HG03342 (cell line): ENCODE results near the gene TTI1.

Experiments used
- ATAC-seq: cut with Tn5 transposase; IDR thresholded peaks from one replicate; pipeline ENCODE4 v1.9.1; 2021; ENCODE audit warnings: mild to moderate bottlenecking, moderate library complexity; ENCODE audit not compliant: unreplicated experiment

Gene TTI1

DNA sequence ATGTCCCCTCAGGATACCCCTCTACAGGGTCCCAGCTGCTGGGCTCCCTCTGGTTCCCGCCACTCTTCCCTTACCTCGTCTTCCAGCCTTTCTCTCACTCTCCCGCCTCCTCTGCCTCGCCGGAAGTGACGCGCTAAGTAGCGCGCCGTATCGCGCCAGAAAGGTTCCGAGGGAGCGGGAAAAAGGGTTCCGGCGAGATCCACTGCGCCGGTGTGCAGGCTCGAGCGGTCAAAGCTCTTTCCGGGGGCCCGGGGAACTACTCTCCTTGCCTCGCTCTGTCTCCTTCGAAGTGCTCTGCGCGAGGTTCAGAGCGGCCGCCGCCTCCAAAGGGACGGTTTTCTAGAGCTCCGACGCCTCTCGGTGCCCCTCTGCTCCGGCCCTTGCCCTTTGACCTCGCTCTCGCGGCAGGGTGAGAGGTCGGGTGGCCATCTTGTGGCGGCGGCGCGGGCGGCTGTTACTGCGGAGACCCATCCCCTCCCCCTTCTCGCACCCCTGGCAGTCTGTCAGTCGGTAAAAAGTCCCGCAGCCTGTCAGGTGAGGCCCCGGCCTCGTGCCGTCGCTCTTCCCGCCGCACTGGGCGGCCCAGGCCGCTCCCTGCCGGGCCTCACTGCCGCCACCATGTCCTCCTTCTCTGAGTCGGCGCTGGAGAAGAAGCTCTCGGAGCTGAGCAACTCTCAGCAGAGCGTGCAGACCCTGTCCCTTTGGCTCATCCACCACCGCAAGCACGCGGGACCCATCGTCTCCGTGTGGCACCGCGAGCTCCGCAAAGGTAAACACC, at the start of gene TTI1, which contains the start of gene RPRD1B:
TTI1 (minus strand) TSS at position 127 of the 778 bp plus-strand sequence. CDS start 19,640 bp downstream, outside the sequence.
RPRD1B (plus strand) TSS at position 417 of the 778 bp plus-strand sequence; CDS start at position 619, 202 bp downstream.
- ATAC-seq, result peak; percentile 81

DNA sequence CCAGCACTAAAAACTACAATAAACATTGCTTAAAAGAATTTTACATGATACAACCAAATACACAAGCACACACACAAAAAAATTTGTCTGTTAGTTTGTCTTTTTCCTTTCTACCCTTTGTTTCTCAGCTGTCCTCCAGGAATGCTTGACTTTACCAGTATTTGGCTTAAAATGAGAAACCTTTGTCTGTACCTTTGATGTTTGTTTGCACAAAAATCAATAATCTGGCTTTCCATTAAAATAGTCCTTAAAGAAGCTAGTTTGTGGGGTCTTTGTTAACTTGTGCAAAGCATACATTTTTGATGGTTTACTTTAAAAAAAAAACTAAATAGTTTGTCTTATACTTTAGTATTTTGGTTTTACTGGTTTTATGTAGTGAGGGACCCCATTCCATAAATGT, 49.6 kb upstream of the TTI1 start:
- no peak for ATAC-seq

DNA sequence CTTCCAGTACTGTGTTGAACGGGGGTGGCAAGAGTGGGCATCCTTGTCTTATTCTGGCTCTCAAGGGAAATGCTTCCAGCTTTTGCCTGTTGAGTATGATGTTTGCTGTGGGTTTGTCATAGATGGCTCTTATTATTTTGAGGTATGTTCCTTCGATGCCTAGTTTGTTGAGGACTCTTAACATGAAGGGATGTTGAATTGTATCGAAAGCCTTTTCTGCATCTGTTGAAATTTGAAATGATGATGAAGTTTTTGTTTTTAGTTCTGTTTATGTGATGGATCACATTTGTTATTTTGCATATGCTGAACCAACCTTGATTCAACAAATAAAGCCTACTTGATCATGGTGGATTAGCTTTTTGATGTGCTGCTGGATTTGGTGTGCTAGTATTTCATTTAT, 48.3 kb upstream of the TTI1 start:
- ATAC-seq, result no peak

DNA sequence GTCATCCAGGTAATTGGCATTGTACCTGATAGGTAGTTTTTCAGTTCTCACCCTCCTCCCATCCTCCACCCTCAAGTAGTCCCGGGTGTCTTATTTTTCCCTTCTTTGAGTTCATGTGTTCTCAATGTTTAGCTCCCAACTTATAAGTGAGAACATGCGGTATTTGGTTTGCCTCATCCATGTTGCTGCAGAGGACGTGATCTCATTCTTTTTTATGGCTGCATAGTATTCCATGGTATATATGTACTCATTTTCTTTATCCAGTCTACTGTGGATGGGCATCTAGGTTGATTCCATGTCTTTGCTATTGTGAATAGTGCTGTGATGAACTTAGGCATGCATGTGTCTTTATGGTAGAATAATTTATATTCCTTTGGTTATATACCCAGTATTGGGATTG, 46.1 kb upstream of the TTI1 start:
- no peak for ATAC-seq

DNA sequence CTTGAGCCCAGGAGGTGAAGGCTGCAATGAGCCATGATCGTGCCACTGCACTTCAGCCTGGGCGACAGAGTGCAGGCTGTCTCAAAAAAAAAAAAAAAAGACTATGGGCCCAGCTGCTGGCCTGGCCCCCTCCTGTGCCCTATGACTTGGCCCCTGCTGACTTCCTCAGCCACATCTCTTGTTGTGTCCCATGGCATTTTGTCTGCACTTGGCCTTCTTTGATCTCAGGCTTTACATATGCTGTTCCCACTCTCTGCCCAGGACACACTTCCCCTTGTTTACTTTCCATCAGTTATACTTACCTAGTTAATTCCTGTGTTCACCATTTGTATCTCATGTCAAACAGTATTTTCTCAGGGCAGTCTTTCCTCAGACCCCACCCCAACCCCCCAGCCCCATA, 44.8 kb upstream of the TTI1 start:
- no peak for ATAC-seq

DNA sequence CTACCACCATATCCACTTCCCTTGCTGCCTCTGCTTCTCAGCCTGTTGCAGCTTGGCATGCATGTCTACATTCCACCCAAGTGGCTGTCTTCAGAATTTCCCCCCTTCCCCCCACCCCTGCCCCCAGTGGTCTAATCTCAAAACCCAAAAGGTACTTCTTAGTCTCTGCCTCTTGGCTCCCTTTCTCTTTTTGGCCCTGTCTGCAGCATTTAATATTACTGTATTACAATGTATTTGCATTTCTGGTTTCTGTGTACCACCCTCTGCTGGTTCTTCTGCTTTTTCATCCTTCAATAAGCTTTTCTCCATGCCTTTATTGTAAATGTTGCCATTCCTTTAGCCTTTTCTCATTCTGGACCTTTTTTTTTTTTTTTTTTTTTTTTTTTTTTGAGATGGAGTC, 43.3 kb upstream of the TTI1 start:
- no peak for ATAC-seq

DNA sequence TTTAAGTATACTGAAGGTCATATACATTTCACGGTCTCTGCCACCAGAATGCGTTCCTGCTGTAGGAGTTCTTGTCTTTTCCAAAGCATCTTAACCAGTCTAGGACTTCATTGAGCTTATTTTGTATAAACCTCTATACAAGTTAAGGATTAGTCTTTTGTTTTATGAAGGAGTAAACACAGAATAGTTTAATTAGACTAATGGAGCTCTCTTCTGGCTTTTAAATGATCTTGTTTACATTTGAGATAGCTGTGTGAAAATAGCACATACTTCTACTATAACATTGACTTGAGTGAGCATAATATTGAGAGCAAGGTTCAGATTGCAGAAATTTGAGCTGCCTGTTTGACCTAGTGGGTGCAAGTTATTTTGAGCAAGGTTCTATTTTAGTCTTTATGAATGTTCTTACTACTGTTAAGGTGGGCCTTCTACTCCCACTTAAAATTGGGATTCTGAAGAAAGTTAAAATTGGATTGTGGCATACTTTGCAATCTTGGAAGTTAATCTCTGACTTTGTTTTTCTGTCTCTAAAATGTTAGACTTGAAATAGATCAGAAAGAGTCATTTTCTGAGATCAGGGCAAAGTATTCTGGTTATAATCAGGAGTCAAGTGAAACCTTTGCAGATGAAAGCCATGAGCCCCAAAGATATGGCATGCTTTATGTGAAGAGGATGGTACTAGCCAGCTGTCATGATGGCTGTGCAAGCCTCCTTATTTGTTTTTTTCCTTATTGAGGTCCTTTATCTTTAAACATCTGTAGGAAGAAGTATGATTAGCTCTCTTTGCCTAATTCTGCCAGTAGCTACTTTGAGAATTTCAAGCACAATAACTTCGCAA, 42.1 kb upstream of the TTI1 start:
- ATAC-seq, result no peak

DNA sequence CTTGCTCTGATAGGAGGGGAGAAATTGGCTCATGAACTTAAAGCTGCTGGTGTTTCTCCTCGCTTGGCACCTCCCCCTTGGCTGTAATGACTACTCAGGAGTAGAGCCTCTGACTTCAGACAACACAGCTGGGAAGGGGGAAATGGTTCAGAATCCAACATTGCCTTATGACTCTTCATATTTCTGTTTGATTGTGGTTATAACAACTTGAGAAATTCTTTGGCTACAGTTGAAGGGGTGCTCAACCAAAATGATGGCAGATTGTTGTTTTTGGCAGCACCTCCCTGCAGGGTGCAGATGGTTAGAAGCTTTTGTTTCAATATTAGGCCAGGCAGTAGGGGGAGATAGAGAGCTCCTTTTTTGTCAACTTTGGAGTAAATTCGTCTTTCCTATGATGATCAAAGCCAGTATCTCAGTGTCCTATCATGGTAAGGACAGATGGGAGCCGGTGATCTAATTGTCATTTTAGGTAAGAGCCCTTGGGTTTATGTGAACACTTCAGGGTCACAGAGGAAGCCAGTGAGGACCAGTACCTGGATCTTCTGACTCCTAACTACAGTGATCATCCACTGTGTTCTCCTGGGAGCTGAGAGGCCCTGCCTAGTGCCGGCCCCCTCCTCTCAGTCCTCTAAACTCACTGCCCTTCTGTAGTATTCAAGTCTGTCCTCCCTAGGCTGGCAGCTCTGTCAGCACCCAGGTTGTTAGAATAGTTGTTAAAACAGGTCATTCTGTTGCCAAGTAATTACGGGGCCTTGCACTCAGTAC, 40.2 kb upstream of the TTI1 start:
- ATAC-seq, result peak; percentile 58

DNA sequence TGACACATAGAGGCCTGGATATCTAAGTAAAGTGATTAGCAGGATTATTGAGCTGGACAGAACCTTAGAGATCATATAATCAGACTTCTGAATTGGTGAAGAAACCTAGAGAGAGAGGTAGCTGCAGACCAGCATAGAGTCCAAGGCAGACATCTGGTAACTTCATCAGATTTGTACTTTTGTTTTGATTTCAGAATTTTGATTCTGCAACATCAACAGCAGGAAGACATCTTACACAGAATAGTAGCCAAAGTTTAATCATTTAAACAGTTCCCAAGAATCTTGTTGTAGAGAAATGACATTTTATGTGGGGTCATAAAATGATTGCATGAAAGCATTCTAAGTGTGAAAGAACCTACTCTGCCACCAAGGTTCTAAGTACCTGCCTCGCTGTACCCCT, 39.6 kb upstream of the TTI1 start:
- ATAC-seq, result no peak

DNA sequence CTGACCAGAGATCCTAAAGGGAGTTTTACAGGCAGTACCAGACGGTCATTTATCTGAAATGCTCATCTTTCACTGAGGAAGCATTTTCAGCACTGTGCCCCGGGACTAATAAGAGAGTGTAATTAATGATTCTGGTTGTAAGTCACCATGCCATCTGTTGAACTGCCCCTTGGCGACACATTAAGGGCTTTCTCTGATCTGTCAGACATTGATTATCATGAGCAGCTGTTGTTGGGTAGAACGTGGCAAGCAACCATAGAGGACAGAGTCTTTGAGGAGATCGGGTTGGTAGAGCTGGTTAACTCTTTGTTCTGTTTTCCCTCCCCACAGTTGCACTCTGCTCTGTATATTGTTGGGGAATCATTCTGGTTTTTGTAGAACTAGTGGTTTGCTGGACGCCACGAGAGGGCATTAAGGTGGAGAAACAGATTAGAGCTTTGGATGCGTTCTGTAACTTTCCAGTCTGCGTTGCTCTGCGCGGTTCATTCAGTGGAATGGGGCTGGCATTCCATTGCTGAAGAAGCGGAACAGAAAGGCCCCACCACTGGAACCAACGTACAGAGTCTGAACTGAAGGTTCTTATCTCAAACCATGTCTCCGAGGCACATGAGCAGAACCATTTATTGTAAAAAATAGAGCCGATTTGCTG, 34.6 kb upstream of the TTI1 start:
- ATAC-seq, result no peak

DNA sequence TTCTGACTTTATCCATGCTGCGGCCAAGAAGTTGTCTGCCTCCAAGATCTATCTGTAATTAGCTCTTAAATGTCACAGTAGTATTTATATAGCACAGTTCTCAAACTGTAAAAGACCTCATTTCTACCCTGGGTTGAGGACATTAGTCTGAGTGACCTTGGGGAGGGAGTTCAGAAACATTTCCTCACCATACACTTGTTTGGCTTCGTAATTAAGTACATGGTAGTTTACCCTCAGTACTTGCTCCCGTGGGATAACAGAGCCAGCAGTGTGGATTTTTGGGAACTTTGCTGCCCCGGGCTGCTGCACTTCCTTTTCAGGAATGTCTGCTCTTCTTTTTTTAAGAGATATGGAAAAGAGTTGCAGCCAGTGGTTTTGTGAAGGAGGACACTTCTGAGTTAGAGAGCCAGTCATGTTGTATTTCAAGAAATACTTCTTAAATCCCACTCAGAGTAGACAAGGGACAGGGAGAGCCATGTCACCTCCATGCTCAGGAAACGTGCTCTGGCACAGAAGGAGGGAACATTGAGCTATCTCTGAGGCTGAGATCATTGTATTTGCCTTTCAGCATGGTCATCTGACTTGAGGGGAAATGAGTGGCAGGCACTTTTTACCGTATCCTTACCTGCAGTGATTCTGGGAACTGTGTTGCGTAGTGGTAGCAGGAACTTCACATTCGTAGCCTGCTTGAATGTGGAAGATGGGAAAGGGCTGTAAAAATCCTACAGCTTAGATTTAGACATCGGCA, 33.9 kb upstream of the TTI1 start:
- no peak for ATAC-seq

DNA sequence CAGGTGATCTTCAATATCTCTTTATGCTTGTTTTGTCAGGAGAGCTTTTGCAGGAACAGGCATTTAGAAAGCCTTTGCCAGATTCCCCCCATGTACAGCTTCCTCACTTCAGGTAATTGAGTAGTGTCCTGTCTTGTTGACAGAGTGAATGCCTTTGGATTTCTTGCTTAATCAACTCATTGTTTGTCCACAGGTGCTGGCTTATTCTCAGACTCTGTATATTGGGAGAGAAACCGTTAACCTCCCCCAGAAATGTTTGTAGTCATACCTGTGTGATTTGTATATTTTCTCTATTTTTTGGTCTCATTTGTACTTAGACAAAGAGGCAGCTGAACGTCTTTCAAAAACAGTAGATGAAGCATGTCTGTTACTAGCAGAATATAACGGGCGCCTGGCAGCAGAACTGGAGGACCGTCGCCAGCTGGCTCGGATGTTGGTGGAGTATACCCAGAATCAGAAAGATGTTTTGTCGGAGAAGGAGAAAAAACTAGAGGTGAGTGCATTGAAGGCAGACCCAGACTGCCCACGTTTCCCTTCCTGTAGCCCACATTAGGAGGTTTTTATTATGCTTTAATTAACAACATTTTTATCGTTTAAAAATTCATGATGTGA, 32.6 kb upstream of the TTI1 start:
- no peak for ATAC-seq

DNA sequence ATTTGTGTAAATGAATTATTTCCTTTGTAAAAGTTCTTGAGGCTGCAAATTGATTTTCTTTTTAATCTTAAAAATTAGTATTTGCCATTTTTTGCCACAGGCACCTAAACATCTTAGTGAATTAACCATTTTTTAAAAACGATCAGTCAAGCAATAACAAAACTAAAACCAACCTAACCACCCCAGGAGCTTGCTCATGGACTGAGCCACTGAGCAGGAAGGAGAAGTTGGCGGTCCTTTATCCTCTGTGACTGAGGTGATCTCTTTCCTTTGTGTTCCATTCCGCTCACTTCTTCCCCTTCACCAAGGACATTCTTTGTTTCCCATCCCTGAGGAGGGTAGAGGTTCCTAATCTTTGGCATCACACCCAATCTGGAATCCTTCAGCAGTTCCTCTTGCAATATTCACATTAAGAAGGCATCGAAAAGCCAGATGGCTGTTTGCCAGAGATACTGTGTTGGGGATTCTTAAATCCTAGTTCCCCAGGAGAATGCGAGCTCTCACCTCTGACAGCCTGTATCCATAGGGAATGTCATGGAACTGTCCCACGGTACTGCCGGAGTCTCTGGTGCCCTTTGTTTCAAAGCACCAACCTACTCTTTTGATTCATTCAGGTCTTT, 30.8 kb upstream of the TTI1 start:
- ATAC-seq, result peak; percentile 47

DNA sequence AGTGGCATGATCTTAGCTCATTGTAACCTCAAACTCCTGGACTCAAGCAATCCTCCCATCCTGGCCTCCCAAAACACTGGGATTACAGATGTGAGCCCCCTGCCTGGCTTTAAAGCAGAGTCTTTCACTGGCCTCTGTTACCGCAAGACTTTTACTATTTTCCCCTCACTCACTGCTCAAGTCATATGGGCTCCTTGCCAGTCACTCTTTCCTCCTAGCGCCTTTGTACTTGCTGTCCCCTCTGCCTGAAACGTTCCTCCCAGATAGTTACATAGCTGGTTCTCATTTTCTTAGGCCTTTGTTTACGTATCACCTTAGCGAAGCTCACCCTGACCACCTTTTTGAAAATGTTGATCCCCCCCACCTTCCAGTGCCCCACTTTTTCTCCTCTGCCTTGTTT, 29.6 kb upstream of the TTI1 start:
- ATAC-seq, result no peak

DNA sequence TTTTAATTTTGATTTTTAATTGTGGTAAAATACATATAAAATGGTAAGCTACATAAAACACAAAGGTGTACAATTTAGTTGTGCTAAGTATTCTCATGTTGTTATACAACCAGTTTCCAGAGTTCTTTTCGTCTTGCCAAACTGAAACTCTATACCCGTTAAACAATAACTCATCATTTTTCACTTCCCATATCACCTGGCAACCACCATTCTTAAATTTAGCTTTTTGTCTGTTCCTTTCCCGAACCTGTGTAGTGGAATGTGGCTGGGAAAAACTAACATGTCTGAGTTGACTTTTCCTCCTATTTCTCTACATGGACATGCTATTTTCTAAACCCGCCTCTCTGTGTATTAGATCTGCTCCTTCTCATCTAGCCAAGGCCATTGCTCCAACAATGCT, 27.9 kb upstream of the TTI1 start:
- no peak for ATAC-seq

DNA sequence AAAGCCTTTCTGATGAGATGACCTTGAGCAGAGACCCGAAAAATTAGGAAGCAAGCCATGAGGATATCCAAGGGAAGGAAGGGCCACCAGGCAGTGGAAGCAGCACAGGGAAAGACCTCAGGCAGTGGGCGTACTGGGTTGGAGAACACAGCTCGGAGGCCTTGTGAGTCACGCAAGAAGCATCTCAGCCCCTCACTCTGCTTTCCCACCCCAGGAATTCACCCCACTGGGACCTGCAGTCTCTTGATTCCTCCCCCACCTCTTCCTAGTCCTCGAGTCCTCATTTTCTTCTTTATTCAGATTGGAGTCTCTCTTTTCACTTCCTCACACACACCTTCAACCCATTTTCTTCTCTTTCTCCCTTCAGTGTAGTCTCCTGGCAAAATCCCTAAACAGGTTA, 27.3 kb upstream of the TTI1 start:
- ATAC-seq, result no peak

DNA sequence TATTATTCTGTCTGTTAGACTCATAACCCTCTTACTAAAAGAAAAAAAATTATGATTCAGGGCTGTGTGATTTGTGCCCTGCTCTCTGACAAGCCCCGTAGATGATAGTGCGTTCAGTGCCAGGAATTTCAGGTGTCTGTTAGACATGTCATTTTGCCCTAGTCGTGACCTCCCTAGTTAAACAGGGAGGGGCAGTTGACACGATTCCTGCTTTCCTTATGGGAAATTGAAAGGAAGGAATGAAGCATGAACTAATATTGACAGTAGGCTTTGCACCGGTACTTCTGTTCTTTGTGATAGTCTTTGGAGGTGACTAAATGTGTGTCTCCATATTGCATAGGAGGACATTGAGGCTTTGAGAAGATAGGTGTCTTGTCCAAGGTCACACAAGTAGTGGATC, 26.6 kb upstream of the TTI1 start:
- no peak for ATAC-seq

DNA sequence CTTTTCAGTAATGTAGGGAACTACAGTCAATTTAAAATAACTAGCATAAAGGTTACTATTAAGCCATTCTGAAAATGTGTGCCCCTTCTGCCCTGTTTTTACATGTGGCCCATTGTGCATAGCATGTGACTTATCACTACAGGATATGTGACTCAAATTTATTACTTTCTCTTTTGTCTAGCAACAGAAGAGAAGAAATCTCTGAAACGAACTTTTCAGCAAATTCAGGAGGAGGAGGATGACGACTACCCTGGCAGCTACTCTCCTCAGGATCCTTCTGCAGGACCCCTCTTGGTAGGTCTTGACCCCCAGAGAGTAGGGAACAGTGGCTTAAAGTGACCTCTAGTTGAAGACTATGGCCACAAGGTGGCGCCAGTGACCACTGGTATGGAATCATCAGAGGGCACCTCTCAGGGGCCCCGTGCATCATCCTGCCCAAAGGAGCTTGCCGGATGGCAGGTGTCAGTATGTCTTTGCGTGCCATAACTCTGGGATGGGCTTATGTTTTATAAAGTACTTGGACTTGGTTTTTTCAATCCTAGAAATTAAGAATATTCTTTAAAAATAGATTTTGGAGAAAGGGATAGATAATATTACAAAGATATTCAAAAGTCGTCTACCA, 24.2 kb upstream of the TTI1 start:
- no peak for ATAC-seq

DNA sequence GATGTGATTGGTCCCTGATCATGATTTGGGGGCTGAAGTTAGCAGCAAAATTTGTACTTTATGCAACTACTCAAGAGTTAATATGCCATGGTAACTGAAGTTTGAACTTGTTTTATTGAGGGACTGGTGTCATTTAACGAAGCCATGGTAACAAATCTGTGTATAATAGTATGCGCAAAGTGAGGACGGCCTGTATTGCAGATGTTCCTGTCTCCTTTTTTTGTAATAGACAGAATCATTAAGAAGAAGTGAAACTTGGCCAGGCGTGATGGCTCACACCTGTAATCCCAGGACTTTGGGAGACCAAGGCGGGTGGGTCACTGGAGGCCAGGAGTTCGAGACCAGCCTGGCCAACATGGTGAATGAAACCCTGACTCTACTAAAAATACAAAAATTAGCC, 22.6 kb upstream of the TTI1 start:
- ATAC-seq, result no peak
